Neural progenitor cell (in vitro differentiated cells): ENCODE results near the gene MARCO. TPM values are rescaled to one million over a fixed set of nuclear protein-coding genes. Genes with fewer than 3 reads are reported as not detected.

Experiments
- DNase-seq: peaks from one replicate; pipeline ENCODE4 v3.0.0-alpha.2; 2016; ENCODE audit warnings: low spot score
- H2AFZ ChIP-seq: fragments of 200-600 bp; sonication (generic); replicated peaks from 2 replicates; pipeline ENCODE4 v1.6.1; 2016; ENCODE audit warnings: antibody characterized with exemption
- H3F3A ChIP-seq: fragments of 200-600 bp; sonication (generic); 2 replicates; pipeline ENCODE4 v1.6.1; 2016; ENCODE audit warnings: antibody characterized with exemption, low read depth
- H3K27ac ChIP-seq: fragments of 200-600 bp; sonication (generic); 2 replicates; pipeline ENCODE4 v1.5.1; 2016; ENCODE audit warnings: mild to moderate bottlenecking
- H3K27me3 ChIP-seq: fragments of 200-600 bp; sonication (generic); 2 replicates; pipeline ENCODE4 v1.6.1; 2016; ENCODE audit warnings: mild to moderate bottlenecking, moderate library complexity
- H3K36me3 ChIP-seq: fragments of 200-600 bp; sonication (generic); 2 replicates; pipeline ENCODE4 v1.5.1; 2016
- H3K4me1 ChIP-seq: fragments of 200-600 bp; sonication (generic); 2 replicates; pipeline ENCODE4 v1.6.1; 2016; ENCODE audit warnings: mixed run types
- H3K4me2 ChIP-seq: fragments of 200-600 bp; sonication (generic); 2 replicates; pipeline ENCODE4 v1.6.1; 2016
- H3K4me3 ChIP-seq: fragments of 200-600 bp; sonication (generic); 2 replicates; pipeline ENCODE4 v1.5.1; 2016
- H3K79me2 ChIP-seq: fragments of 200-600 bp; sonication (generic); 2 replicates; pipeline ENCODE4 v1.6.1; 2016; ENCODE audit warnings: low read depth
- H3K9ac ChIP-seq: fragments of 200-600 bp; sonication (generic); 2 replicates; pipeline ENCODE4 v1.6.1; 2016
- H3K9me3 ChIP-seq: fragments of 200-600 bp; sonication (generic); 2 replicates; pipeline ENCODE4 v1.5.1; 2016; ENCODE audit warnings: low read depth
- H4K20me1 ChIP-seq: fragments of 200-600 bp; sonication (generic); 2 replicates; pipeline ENCODE4 v1.6.1; 2016; ENCODE audit warnings: low read depth
- H3K27ac Mint-ChIP-seq: 3 replicates; pipeline ENCODE4 v1.8.0; 2021; ENCODE audit warnings: mixed read lengths
- H3K27me3 Mint-ChIP-seq: 2 replicates; pipeline ENCODE4 v1.8.0; 2022; ENCODE audit warnings: low read depth, mild to moderate bottlenecking, inconsistent platforms, moderate library complexity, mixed read lengths; ENCODE audit not compliant: insufficient read depth
- H3K36me3 Mint-ChIP-seq: 3 replicates; pipeline ENCODE4 v1.8.0; 2021; ENCODE audit warnings: mixed read lengths
- H3K4me1 Mint-ChIP-seq: 3 replicates; pipeline ENCODE4 v1.8.0; 2021; ENCODE audit warnings: mixed read lengths
- H3K4me3 Mint-ChIP-seq: 3 replicates; pipeline ENCODE4 v1.8.0; 2021; ENCODE audit warnings: mild to moderate bottlenecking, moderate library complexity, mixed read lengths
- H3K9me3 Mint-ChIP-seq: 3 replicates; pipeline ENCODE4 v1.8.0; 2020; ENCODE audit warnings: mixed read lengths
- EZH2 ChIP-seq: fragments of 200-600 bp; sonication (generic); IDR thresholded peaks from 2 replicates; pipeline ENCODE4 v1.6.1; 2017; ENCODE audit warnings: antibody characterized with exemption, mild to moderate bottlenecking, moderate library complexity
- EZH2phosphoT487 ChIP-seq: fragments of 200-600 bp; sonication (generic); IDR thresholded peaks from 2 replicates; pipeline ENCODE4 v1.6.1; 2017; ENCODE audit warnings: antibody characterized with exemption
- total RNA-seq: library from RNA; depleted of rRNA; stranded (reverse); fragments of >200 nt; gene quantifications from 2 replicates; pipeline ENCODE4 v1.2.3, GENCODE V29; 2015; ENCODE audit warnings: low replicate concordance
- TF ChIP-seq, protein P1 (sequence below): fragments of 200-600 bp; sonication (generic); IDR thresholded peaks from 2 replicates; pipeline ENCODE4 v1.5.1; 2017; ENCODE audit warnings: antibody characterized with exemption, mild to moderate bottlenecking

Gene MARCO
- total RNA-seq, 1 donor from 2014 or later = not detected

DNA sequence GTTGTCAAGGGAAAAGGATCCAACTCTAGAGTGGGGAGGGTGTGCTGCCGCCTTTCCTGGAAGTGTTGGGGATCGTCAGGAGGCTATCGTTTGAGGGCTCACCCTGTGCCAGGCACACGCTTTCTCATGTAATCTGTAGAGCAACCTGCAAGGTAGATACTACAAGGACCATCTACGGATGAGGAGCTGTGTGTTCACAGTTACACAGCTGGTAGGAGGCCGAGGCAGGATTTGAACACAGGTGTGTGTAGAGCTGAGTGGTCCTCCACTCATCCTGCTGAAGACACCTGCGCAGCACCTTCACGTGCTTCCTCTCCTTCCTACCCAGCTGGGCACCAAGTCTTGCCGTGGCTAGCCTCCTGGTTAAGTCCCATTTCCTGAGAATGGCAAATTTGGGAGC lies 68.3 kb downstream of the MARCO start:
- Mint-ChIP-seq H3K27me3 (peaks cover 17% of the 10 kb centered on the region), H3K9me3 (peaks cover 3% of the 10 kb centered on the region), H3K4me3 (no peak overlapping the region), H3K27ac (no peak overlapping the region), H3K4me1 (peaks cover 4% of the 10 kb centered on the region), H3K36me3 (no peaks in the 10 kb centered on the region)
- Histone ChIP-seq H3K27me3 (peaks cover 36% of the 10 kb centered on the region), H3K4me3 (no peak overlapping the region), H3K36me3 (no peaks in the 10 kb centered on the region), H3K79me2 (no peaks in the 10 kb centered on the region), H3K9ac (no peak overlapping the region), H3K27ac (no peak overlapping the region), H3K9me3 (no peaks in the 10 kb centered on the region), H3F3A (no peaks in the 10 kb centered on the region), H4K20me1 (no peaks in the 10 kb centered on the region), H2AFZ (no peak overlapping the region), H3K4me1 (no peaks in the 10 kb centered on the region), H3K4me2 (no peak overlapping the region)
- TF ChIP-seq EZH2phosphoT487 (no peak), EZH2 (no peak)
- TF ChIP-seq, protein P1, sequence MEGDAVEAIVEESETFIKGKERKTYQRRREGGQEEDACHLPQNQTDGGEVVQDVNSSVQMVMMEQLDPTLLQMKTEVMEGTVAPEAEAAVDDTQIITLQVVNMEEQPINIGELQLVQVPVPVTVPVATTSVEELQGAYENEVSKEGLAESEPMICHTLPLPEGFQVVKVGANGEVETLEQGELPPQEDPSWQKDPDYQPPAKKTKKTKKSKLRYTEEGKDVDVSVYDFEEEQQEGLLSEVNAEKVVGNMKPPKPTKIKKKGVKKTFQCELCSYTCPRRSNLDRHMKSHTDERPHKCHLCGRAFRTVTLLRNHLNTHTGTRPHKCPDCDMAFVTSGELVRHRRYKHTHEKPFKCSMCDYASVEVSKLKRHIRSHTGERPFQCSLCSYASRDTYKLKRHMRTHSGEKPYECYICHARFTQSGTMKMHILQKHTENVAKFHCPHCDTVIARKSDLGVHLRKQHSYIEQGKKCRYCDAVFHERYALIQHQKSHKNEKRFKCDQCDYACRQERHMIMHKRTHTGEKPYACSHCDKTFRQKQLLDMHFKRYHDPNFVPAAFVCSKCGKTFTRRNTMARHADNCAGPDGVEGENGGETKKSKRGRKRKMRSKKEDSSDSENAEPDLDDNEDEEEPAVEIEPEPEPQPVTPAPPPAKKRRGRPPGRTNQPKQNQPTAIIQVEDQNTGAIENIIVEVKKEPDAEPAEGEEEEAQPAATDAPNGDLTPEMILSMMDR = no peak
- no peak for DNase-seq

DNA sequence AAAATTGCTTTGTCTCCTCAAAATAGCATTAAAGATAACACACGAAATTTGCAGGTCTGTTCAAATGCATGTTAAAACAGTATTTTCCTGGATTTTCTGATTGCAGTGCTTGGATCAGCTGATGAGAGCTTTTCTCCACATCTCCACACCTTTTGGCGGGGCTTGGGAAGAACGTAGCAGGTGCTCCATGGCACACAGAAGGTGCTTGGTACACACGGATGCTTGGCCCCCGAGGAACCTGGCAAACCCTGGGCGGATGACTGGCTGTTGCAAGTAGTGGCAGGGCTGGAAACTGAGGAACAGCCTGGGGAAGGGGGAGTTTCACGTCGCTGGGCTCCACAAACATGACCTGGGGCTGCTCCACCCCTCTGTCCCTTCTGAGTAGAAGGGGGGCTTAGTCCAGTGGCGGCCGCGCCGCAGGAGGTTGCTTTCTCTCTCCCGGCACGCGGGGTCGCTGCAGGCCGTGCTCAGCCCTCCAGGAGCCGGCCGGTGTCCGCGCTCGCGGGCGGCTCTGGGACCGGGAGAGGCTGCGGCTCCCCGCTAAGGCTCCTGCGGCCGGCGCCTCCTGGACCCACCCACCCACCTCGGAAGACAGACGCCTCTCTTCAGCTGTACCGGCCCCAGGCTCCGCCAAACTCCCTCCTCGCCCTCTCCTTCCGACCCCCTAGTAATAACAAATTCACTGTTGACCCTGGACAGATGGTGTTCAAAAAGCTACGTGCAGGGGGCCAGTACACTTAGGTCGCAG lies 69.3 kb downstream of the MARCO start:
- Mint-ChIP-seq H3K4me3 (peak overlapping the region; percentile 29), H3K27ac (no peak overlapping the region), H3K36me3 (no peaks in the 10 kb centered on the region), H3K27me3 (peaks cover 19% of the 10 kb centered on the region), H3K9me3 (peaks cover 3% of the 10 kb centered on the region), H3K4me1 (peaks cover 4% of the 10 kb centered on the region)
- H2AFZ ChIP-seq = peak overlapping the region; percentile 78
- H3K9ac ChIP-seq = no peak overlapping the region
- peak overlapping the region; percentile 77 for H3K4me2 ChIP-seq
- H3K9me3 ChIP-seq = no peaks in the 10 kb centered on the region
- H3F3A ChIP-seq = no peaks in the 10 kb centered on the region
- H4K20me1 ChIP-seq = no peaks in the 10 kb centered on the region
- DNase-seq = peak; percentile 90
- no peak overlapping the region for H3K27ac ChIP-seq
- peaks cover 36% of the 10 kb centered on the region for H3K27me3 ChIP-seq
- no peaks in the 10 kb centered on the region for H3K79me2 ChIP-seq
- no peaks in the 10 kb centered on the region for H3K36me3 ChIP-seq
- no peak for TF ChIP-seq EZH2phosphoT487
- TF ChIP-seq, protein P1 = peak; percentile 70
- H3K4me3 ChIP-seq = peak overlapping the region; percentile 38
- no peaks in the 10 kb centered on the region for H3K4me1 ChIP-seq

DNA sequence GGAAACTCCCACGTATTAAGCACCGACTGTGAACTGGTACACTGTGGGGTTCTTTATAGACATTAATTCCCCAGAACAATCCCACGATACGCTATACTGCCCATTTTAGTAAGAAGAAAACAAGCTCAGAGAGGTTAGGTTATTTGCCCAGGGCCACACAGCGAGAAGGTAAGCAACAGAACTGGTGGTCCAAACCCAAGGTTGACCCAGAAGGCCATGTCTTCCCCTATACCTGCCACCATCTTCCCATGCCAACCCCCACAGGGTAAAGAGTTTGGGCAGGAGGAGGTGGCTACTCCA lies 69.9 kb downstream of the MARCO start:
- H3K4me3 Mint-ChIP-seq = peak overlapping the region; percentile 57
- TF ChIP-seq, protein P1 = no peak
- TF ChIP-seq EZH2 (no peak), EZH2phosphoT487 (no peak)
- H3K36me3 Mint-ChIP-seq = no peaks in the 10 kb centered on the region
- no peak overlapping the region for H3K27ac Mint-ChIP-seq
- Histone ChIP-seq H3K4me1 (no peaks in the 10 kb centered on the region), H3K4me3 (peak overlapping the region; percentile 38), H3K27ac (no peak overlapping the region), H3K9me3 (no peaks in the 10 kb centered on the region), H3K27me3 (peaks cover 36% of the 10 kb centered on the region), H3K36me3 (no peaks in the 10 kb centered on the region), H4K20me1 (no peaks in the 10 kb centered on the region), H2AFZ (peak overlapping the region; percentile 78), H3K79me2 (no peaks in the 10 kb centered on the region), H3F3A (no peaks in the 10 kb centered on the region), H3K4me2 (peak overlapping the region; percentile 77), H3K9ac (no peak overlapping the region)
- H3K9me3 Mint-ChIP-seq = peaks cover 2% of the 10 kb centered on the region
- DNase-seq = no peak
- H3K4me1 Mint-ChIP-seq = peaks cover 4% of the 10 kb centered on the region
- peaks cover 19% of the 10 kb centered on the region for H3K27me3 Mint-ChIP-seq
